GM19193 (cell line): ENCODE measurements around the gene PFDN2.

Experiments used
- POLR2A ChIP-seq: IDR thresholded peaks from 4 replicates; pipeline ENCODE4 v1.6.1; 2011; ENCODE audit not compliant: insufficient read depth, insufficient read length; ENCODE audit errors: extremely low read depth

Gene PFDN2

GRCh38 chr1:161068306-161069234 lies 49.3 kb downstream of the PFDN2 start:
- peak; percentile 69 for TF ChIP-seq POLR2A

- no peak for TF ChIP-seq POLR2A
Measured at GRCh38 chr1:161066694-161067093, 51.1 kb downstream of the PFDN2 start.

- no peak for TF ChIP-seq POLR2A
Measured at GRCh38 chr1:161061419-161061818, 56.4 kb downstream of the PFDN2 start.

GRCh38 chr1:161059293-161059692 lies 58.5 kb downstream of the PFDN2 start:
- no peak for TF ChIP-seq POLR2A

GRCh38 chr1:161054805-161055204 lies 63.0 kb downstream of the PFDN2 start:
- no peak for TF ChIP-seq POLR2A

- TF ChIP-seq POLR2A: no peak
Measured at GRCh38 chr1:161054232-161054631, 63.6 kb downstream of the PFDN2 start.

- no peak for TF ChIP-seq POLR2A
Measured at GRCh38 chr1:161052899-161053298, 64.9 kb downstream of the PFDN2 start.

- no peak for TF ChIP-seq POLR2A
Measured at GRCh38 chr1:161051219-161051618, 66.6 kb downstream of the PFDN2 start.
